ENCODE measurements around the gene ZBTB20. TPM values are rescaled to one million over a fixed set of nuclear protein-coding genes. Genes with fewer than 3 reads are reported as not detected.

Gene ZBTB20
- total RNA-seq, 1 donor from 2014 or later = 61.0 TPM

DNA sequence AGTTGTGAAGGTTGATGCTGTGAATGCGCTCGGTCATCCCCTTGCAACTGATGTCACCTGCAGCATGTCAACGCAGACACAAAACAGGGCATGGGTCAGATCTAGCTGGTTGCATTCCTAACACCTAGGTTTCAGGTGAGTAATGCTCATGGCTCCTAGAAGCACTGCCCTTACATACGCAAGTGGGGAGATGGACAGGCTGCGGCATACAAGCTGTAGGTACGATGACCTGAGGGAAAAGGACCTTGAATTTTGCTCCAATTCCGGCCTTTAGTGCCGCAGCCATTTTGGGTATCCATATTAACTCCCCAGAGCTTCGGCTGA, 795.3 kb downstream of the ZBTB20 start:
- TF ChIP-seq, protein P1, sequence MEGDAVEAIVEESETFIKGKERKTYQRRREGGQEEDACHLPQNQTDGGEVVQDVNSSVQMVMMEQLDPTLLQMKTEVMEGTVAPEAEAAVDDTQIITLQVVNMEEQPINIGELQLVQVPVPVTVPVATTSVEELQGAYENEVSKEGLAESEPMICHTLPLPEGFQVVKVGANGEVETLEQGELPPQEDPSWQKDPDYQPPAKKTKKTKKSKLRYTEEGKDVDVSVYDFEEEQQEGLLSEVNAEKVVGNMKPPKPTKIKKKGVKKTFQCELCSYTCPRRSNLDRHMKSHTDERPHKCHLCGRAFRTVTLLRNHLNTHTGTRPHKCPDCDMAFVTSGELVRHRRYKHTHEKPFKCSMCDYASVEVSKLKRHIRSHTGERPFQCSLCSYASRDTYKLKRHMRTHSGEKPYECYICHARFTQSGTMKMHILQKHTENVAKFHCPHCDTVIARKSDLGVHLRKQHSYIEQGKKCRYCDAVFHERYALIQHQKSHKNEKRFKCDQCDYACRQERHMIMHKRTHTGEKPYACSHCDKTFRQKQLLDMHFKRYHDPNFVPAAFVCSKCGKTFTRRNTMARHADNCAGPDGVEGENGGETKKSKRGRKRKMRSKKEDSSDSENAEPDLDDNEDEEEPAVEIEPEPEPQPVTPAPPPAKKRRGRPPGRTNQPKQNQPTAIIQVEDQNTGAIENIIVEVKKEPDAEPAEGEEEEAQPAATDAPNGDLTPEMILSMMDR (IDR thresholded peaks at IDR 0.05) = no peak
- H3K4me1 ChIP-seq = no peaks in the 10 kb centered on the region
- no peak for DNase-seq
- H3K9me3 ChIP-seq = no peaks in the 10 kb centered on the region
- intact Hi-C loops (cut with DNase I) = no loop called here
- no peaks in the 10 kb centered on the region for H3K27me3 ChIP-seq
- no peak overlapping the region for H3K27ac ChIP-seq
- peaks cover 36% of the 10 kb centered on the region for H3K36me3 ChIP-seq
- H3K4me3 ChIP-seq = no peak overlapping the region
- no peak for ATAC-seq

DNA sequence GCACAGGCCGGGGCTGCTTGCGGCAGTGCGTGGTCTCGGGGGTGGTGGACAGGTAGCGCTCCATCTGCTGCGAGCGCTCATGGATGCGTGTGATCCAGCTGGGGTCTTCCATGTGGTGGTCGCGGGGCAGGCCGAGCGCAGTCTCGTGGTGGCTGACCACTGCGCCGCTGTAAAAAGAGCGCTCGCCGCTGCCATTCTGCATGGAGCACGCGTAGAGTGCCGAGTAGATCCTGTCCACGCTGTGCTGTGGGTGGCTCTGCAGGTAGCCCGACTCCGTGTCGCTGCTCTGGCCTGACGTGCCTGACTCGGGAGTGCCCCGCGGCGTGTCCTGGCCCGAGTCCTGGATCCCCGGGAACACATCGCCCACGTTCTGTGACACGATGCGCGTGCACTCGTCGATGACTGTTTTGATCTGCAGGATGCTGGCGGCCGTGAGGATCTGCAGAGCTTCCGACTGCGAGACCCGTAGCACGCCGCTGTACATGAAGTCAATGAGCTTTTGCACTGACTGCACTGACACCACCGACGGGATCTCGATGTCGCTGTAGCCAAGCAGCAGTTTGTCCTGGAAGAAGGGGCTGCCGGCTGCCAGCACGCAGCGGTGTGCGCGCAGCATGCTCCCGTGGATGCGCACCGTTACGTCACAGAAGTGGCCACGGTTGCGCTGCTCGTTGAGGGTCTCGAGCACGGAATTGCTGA, 795.8 kb downstream of the ZBTB20 start:
- H3K9me3 ChIP-seq = no peaks in the 10 kb centered on the region
- DNase-seq (no peak), ATAC-seq (peak; percentile 38)
- no peak overlapping the region for H3K27ac ChIP-seq
- H3K36me3 ChIP-seq = peaks cover 36% of the 10 kb centered on the region
- TF ChIP-seq, protein P1 (IDR thresholded peaks at IDR 0.05) = no peak
- H3K27me3 ChIP-seq = no peaks in the 10 kb centered on the region
- H3K4me1 ChIP-seq = no peaks in the 10 kb centered on the region
- H3K4me3 ChIP-seq = no peak overlapping the region
- intact Hi-C loops (cut with DNase I) = no loop called here

DNA sequence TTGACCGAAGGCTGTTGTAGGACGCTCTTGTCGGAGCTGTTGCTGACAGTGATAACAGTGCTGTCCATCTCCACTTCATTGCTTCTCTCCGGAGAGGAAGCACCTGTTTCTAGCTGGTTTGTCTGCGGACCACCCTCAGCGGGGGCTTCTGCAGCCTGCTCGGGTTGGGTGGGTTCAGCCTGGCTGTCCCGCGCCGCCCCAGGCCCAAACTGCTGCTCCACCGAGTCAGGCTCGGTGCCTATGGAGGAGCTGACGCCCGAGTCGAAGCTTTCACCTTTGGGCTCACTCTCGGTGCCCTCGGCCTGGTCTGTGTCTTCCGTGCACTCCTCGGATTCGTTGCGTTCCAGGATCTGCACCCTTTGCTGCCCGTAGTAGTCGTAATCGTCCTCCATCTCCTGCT, 796.4 kb downstream of the ZBTB20 start:
- Histone ChIP-seq H3K27me3 (no peaks in the 10 kb centered on the region), H3K4me1 (no peaks in the 10 kb centered on the region), H3K27ac (no peak overlapping the region), H3K4me3 (no peak overlapping the region), H3K9me3 (no peaks in the 10 kb centered on the region), H3K36me3 (peaks cover 36% of the 10 kb centered on the region)
- intact Hi-C loops (cut with DNase I) = no loop called here
- TF ChIP-seq, protein P1 (IDR thresholded peaks at IDR 0.05) = no peak
- ATAC-seq (peak; percentile 38), DNase-seq (no peak)

DNA sequence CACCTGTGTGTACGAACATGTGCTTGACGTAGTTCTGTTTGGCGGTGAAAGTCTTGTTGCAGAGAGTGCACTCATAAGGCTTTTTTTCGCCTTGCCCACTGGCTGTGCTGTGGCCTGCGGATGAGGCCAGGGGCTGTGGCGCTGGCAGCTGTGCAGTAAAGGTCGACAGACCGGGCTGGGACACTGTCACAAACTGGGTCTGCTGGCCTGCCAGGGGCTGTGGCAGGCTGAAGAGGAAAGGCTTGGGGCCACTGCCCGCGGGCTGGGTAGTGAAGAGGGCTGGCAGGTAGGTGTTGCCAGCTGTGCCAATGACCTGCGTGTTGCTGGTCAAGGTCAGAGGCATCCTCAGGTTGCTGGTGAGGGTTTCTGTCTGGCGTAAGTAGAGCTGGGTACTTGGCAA, 796.8 kb downstream of the ZBTB20 start:
- Histone ChIP-seq H3K27me3 (no peaks in the 10 kb centered on the region), H3K4me3 (no peak overlapping the region), H3K9me3 (no peaks in the 10 kb centered on the region), H3K27ac (no peak overlapping the region), H3K4me1 (no peaks in the 10 kb centered on the region), H3K36me3 (peaks cover 36% of the 10 kb centered on the region)
- TF ChIP-seq, protein P1 (IDR thresholded peaks at IDR 0.05) = no peak
- intact Hi-C loops (cut with DNase I) = no loop called here
- ATAC-seq (peak; percentile 13), DNase-seq (no peak)

DNA sequence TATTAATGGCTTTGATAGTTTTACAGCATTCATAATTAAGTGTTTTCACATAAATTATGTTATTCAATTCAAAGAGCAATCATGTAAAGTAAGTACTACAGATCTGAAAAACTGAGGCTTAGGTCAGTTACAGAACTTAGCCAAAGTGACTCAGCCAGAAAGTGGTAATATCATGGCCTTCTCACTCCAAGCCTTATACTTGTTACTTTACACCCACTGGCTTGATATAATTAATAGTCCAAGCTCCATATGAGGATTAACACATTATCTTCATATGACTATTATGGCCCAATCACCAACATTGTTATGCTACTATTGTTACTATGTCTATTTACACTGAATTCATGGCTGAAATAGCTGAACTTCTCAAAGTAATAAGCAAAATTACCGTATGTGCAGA, 802.6 kb downstream of the ZBTB20 start:
- peaks cover 29% of the 10 kb centered on the region for H3K36me3 ChIP-seq
- DNase-seq (no peak), ATAC-seq (no peak)
- intact Hi-C loops (cut with DNase I) = no loop called here
- H3K4me3 ChIP-seq = no peak overlapping the region
- no peak overlapping the region for H3K27ac ChIP-seq
- no peaks in the 10 kb centered on the region for H3K4me1 ChIP-seq
- no peaks in the 10 kb centered on the region for H3K9me3 ChIP-seq
- TF ChIP-seq, protein P1 (IDR thresholded peaks at IDR 0.05) = no peak
- H3K27me3 ChIP-seq = no peaks in the 10 kb centered on the region

Data from upper lobe of right lung (tissue), 1 donor.